ENCODE results near the gene GNA14.
"Not testable (repeated sequence)": the region's sequence is repeated elsewhere in the genome, so short reads cannot be mapped to it uniquely, and the experiment has no call there.

GNA14 gene

GRCh38 chr9:77640741-77641580 lies 7.2 kb downstream of the GNA14 start:
- no peak for DNase-seq

- DNase-seq, result no peak
These were observed 15.5 kb downstream of the GNA14 start for GRCh38 chr9:77632652-77633051.

- not testable (repeated sequence) for DNase-seq
These were observed 19.3 kb downstream of the GNA14 start for GRCh38 chr9:77628864-77629263.

DNA sequence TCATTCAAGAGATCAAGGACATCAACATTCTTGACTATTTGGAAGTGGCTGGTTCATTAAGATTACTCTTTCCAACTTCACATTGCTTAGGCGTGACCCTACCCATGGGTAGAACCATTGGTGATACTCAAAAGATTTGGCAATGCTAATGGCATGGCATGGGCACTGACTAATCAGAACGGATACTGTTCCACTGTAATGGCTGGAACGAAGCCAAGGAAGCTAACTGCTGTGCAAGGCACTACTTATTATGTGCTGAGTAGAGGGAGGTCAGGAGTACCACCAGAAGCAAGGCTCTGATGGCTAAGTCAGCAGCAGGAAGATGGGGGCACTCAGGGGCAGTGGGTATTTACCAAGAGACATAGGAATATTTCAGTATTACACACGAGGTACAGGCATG lies 31.9 kb downstream of the GNA14 start:
- no peak for DNase-seq

DNA sequence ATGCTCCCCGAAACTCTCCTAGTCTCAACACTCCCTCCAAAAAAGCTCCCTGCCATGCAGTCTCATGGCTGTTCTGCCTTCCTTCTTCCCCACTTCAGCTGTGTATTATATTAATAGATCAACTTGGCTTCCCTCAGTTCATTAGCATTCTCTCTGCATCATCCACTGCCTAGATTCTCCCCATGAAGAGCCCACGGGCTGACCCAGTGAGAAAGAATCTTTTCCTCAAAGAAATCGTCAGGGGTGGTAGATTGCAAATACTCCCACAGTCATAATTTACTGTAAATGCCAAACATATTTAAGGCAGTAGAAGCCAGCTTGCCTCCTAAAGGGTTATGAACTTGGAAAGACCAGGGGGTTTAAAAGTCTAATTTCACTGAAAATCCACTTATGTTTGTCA lies 33.5 kb downstream of the GNA14 start:
- no peak for DNase-seq

DNA sequence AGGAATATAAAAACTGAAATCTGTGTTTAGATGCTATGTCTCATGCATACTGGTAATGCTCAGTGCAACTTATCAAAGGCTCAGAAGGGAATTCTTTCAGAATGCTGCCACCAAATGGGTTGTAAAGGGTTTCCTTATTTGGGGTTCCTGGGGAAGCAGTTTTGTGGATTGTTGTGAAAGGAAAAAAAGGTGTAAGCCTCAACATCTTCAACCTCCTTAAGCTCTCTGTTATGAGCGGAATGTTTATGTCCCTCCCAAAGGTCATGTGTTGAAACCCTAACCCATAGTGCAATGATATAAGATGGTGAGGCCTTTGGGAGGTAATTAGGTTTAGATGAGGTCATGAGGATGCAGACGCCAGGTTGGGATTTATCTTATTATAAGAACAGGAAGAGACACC lies 41.6 kb downstream of the GNA14 start:
- DNase-seq, result no peak

DNA sequence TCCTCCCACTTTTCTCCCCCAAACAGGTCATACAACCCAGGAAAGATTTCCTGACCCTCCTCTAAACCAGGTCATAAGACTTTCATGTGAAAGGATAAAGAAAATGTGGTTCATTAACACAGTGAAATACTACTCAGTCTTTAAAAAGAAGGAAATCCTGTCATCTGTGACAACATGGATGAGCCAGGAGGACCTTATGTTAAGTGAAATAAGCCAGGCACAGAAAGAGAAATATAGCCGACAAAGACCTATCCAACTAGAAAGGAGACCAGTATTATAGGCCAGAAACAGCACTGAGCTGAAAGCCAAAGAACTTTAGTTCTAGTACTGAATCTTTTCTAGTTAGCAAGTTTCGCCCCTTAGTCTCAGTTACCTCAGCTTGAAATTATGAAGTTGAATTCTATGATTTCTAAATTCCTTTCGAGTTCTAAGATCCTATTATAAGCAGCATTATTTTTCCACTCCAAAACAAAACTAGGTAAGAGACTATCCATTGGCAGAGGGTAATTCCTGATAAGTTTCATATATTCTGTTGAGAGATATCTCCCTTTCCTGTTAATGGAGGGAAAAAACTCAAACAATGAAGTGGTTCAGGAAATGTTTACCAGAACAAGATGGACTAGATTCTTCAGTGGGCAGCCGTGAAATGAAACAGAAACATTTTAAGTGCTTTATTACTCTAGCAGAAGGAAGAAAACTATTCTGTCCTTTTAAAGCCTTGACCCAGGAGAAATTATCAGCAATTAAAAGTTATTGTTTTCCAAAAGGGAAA lies 42.5 kb downstream of the GNA14 start:
- DNase-seq, result no peak

- DNase-seq, result no peak
These were observed 43.8 kb downstream of the GNA14 start for GRCh38 chr9:77604316-77604715.

GRCh38 chr9:77602852-77603251 lies 45.3 kb downstream of the GNA14 start:
- no peak for DNase-seq

- no peak for DNase-seq
These were observed 46.5 kb downstream of the GNA14 start for GRCh38 chr9:77601476-77602099.

- DNase-seq, result no peak
These were observed 47.3 kb downstream of the GNA14 start for GRCh38 chr9:77600810-77601209.

DNA sequence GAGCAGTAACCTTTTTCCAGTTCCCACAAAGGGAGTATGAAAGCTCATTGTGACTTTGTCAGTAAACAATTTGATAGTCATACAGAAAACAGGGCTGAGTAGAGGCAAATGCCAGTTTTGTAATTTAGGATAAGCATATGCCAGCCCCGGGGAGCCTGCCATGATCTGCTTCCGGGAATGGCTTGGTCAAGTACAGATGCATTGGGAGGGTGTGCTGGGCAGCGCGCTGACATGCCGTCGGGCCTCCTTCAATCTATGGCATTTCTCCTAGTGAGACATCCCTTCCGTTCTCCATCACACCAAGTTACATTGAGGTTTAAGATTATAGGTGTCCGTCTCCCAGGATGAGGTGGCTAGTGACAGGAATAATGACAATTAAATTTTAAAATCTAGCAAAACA lies 48.6 kb downstream of the GNA14 start:
- no peak for DNase-seq

GRCh38 chr9:77598991-77599390 lies 49.1 kb downstream of the GNA14 start:
- DNase-seq, result no peak

DNA sequence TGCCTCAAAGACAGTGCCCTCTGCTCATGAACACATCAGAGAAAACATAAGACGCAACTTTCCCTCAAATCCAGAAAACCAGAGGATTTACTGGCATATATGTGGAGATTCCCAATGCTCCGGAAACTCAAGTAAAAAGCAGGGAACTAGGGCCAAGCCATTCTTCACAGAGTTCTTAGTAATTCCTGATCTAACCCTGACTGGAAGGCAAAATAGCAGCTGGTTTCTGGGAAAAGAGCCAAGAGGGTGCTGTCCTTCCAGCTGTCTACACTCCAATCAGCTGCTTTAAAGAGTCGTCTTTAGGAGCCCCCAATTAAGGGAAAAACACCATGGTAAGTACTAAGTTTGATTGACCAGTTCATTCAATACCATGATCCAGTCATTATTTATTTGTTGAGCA lies 49.6 kb downstream of the GNA14 start:
- no peak for DNase-seq

- DNase-seq, result no peak
These were observed 51.1 kb downstream of the GNA14 start for GRCh38 chr9:77597057-77597456.

- no peak for DNase-seq
These were observed 52.6 kb downstream of the GNA14 start for GRCh38 chr9:77595426-77596095.

DNA sequence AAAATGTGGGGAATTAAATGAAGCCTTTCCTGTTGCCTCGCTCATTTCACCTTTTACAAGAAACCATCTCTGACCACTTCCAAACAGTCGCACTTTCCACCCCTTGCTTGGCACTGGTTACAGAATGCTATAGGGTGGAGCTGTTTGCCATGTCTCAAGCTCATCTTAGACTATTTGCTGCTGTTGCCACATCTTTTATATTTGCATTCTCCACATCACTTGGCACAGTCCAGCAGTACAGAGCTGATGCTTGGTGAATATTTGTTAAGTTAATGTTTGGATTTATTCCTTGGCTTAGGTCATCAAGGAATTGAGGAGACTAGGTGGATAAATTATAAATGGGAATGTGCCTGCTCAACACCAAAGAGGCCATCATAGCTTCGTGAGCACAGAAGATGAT lies 53.2 kb downstream of the GNA14 start:
- DNase-seq, result no peak

- DNase-seq, result no peak
These were observed 54.6 kb downstream of the GNA14 start for GRCh38 chr9:77593528-77593927.

GRCh38 chr9:77592476-77592875 lies 55.6 kb downstream of the GNA14 start:
- no peak for DNase-seq

- DNase-seq, result no peak
These were observed 58.9 kb downstream of the GNA14 start for GRCh38 chr9:77589046-77589795.

DNA sequence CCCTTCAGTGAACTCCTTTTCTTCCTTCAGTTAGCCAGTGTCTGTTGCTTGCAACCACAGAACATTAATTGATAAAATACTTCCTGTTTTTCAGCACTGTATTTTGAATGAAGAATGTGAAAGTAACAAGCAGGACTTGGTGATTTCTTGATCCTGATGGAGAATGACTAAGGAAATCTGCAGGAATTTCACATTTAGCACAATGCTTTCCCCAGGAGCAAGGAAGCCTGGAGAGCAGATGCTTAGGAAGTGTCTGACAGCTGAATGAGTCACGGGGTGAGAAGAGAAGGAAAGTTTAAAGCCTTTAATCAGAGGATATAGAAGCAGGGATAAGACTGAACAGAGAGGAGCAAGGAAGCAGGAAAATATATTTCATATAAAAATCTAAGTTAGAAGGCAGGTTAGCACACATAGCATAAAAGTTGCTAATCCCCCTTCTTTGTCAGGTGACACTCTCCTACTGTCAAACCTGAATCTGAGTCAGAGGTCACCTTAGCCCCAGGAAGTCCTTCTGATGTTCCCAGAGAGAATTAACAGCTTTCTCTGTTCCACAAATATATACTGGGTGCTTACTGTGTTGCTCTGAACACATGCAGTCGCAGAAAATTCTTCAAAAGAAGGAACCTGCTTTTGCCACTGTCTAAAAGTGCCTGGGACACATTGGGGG lies 59.7 kb downstream of the GNA14 start:
- no peak for DNase-seq

GRCh38 chr9:77587851-77588250 lies 60.3 kb downstream of the GNA14 start:
- DNase-seq, result no peak

Measured in NK-92 treated with Interleukin-12 subunit alpha and Interleukin-12 subunit beta, amount 100 ng/mL, for 24 hours (cell line).